Measurements from ENCODE around the gene PDE8A.
A peak's percentile ranks its signal among the peaks of the same experiment; 100 is the strongest.
"Not testable (repeated sequence)": the region's sequence is repeated elsewhere in the genome, so short reads cannot be mapped to it uniquely, and the experiment has no call there.

PDE8A gene

GRCh38 chr15:84991014-84991712 is 9.5 kb downstream of the PDE8A start:
- no peak for ATAC-seq

GRCh38 chr15:84992157-84992944 is 10.7 kb downstream of the PDE8A start:
- ATAC-seq = peak; percentile 85 to 86

GRCh38 chr15:84996055-84996454 is 14.4 kb downstream of the PDE8A start:
- ATAC-seq = no peak

- not testable (repeated sequence) for ATAC-seq
Measured at GRCh38 chr15:84996714-84997113, 15.1 kb downstream of the PDE8A start.

- ATAC-seq = not testable (repeated sequence)
Measured at GRCh38 chr15:84997214-84997613, 15.6 kb downstream of the PDE8A start.

GRCh38 chr15:85000189-85000864 is 18.7 kb downstream of the PDE8A start:
- ATAC-seq = no peak

- ATAC-seq = no peak
Measured at GRCh38 chr15:85000937-85001336, 19.3 kb downstream of the PDE8A start.

GRCh38 chr15:85002517-85002916 is 20.9 kb downstream of the PDE8A start:
- no peak for ATAC-seq

GRCh38 chr15:85003593-85004312 is 22.1 kb downstream of the PDE8A start:
- ATAC-seq = no peak

- no peak for ATAC-seq
Measured at GRCh38 chr15:85004550-85004949, 22.9 kb downstream of the PDE8A start.

- ATAC-seq = no peak
Measured at GRCh38 chr15:85005319-85005718, 23.7 kb downstream of the PDE8A start.

GRCh38 chr15:85005746-85006145 is 24.1 kb downstream of the PDE8A start:
- ATAC-seq = no peak

GRCh38 chr15:85006201-85006600 is 24.5 kb downstream of the PDE8A start:
- ATAC-seq = no peak

- no peak for ATAC-seq
Measured at GRCh38 chr15:85006655-85007054, 25.0 kb downstream of the PDE8A start.

GRCh38 chr15:85007137-85007536 is 25.5 kb downstream of the PDE8A start:
- ATAC-seq = no peak

- ATAC-seq = no peak
Measured at GRCh38 chr15:85007741-85008397, 26.2 kb downstream of the PDE8A start.

GRCh38 chr15:85008474-85009260 is 27.0 kb downstream of the PDE8A start:
- no peak for ATAC-seq

GRCh38 chr15:85009435-85009834 is 27.8 kb downstream of the PDE8A start:
- ATAC-seq = no peak

GRCh38 chr15:85010071-85010385 is 28.4 kb downstream of the PDE8A start:
- no peak for ATAC-seq

GRCh38 chr15:85010386-85011159 is 28.9 kb downstream of the PDE8A start:
- no peak for ATAC-seq

- ATAC-seq = no peak
Measured at GRCh38 chr15:85011160-85011571, 29.5 kb downstream of the PDE8A start.
